ENCODE measurements around the gene B4GALT2.

The B4GALT2 gene

DNA sequence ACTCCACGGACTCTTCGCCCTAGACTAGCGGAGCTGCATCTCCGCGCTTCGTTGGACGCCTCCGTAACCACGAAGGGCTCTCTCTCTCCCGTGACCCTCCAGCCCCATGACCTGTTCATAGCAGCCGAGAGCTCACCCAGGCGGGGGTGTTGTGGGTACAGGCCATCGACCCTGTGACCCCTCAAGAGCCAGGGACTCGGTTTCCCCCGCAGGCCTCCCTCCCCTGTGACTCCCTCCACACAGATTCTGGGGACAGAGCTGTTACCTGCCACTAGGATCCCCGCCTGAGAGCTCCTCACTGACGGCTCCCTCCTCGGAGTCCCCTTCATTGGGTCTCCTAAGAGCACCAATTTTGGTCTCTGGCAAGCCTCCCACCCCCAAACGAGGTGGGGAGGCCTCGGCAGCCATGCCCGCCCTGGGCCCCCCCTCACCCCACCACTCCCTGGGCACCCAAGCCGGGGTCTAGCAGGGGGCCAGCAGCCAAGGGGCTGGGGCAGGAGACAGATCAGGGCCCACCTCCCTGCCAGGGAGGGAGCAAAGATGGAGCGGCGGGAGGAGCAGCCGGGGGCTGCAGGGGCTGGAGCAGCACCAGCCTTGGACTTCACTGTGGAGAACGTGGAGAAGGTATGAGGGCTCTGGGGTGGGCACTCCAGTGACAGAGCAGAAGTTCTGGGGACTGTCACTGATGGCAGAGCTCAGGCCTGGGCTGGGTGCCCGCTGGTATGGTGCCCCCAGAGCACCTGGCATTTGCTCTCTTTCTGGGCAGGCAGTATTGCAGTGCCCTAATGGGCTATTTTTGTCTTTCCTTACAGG lies 31.7 kb upstream of the B4GALT2 start:
- DNase-seq = no peak

DNA sequence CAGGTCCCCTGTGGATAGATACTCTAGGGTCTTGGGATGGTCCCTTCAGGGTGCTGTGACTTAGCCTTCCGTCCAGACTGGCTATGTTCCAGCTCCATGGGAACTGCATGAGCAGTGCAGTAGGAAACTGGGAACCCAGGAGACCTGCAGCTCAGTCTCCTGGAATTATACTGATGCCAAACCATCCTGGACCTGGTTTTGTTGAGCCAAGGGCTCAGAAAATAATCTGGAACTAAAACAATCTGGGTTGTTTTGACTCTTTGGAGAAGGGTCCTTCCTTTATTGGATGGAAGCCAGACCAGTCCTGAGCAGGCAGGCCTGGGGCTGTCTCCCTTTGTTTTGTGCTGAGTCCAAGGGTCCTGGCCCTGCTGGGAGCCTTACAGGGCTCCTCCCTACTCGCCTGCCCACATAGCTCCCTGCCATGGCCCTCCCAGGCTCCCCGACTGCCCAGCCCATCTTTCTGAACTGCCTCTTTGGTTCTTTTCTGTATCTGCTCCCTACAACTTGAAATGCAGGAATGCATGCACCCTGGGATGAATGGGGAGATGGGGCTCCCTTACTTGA lies 31.1 kb upstream of the B4GALT2 start:
- no peak for DNase-seq

DNA sequence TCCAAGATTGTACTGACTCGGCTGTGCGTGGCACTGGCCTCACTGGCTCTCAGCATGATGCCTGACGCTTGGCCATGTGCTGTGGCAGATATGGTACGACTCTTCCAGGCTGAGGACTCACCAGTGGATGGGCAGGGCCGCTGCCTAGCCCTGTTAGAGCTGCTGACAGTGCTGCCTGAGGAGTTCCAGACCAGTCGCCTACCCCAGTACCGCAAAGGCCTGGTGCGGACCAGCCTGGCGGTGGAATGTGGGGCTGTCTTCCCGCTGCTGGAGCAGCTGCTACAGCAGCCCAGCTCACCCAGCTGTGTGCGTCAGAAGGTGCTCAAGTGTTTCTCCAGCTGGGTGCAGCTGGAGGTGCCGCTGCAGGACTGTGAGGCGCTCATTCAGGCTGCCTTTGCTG lies 29.3 kb upstream of the B4GALT2 start:
- DNase-seq = no peak

DNA sequence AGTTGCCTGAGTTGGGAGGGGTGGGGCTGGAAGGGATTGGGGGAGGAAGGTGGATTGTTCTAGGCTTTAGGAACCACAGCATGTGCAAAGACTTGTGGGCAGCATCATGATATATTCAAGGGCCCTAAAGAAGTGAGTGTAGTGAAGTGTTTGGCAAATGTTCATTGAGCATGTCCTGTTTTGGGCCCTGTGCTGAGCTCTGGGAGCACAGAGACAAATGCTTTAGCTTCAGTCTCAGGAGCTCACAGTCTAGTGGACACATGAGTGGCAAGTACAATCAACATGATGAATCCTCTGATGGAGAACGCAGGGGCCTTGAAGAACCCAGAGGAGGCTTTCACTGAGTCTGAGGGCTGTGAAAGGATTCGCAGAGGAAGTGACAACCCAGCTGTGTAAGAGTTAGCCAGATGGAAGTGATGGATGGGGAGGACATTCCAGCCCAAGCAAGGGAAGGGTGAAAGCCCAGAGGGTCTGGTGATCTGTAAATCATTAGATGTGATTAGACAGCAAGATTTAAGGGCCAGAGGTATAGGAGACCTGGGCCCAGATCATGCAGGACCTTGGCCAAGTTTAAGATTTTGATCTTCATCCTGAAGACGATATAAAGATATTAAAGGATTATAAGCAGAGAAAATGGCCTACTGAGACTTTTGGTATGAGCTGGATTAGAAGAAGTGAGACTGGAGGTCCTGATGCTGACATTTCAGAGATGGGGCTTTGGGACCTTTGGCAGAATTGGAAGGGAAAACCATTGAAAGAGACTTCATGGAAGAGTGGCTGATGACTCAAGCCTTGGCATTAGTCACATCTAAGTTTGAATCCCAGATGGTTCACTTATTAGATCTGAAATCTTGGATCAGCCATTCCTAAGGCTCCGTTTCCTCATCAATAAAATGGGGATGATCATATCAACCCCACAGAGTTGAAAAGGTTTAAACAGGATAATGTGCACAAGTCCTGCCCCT lies 27.7 kb upstream of the B4GALT2 start:
- no peak for DNase-seq

DNA sequence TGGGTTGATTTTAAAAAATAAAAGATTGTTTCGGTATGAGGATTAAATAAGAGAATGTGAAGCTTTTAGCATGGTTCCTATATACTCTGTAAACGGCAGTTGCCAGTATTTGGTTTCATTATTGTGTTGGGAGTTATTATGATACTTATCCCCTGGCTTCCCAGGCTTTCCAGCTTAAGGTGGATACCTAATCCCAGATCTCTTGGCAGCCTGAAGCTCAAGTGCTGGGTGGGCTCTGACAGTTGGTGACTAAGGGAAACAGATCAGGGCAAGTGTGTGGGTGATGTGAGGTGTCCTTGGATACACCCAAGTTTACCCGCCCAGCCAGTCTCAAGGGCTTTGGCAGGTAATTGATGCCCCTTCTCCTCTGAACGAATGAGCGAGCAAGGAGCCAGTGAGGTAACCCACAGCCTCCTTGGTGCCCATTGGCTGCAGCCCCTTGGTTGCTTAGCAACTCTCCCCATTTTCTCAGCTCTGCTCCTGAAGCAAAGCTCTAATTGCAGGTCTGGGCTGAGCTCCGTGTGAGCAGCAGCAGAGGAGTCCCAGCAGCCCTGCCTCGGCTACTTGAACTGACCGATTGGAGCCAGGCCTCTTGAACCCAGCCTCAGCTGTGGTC lies 26.2 kb upstream of the B4GALT2 start:
- no peak for DNase-seq

DNA sequence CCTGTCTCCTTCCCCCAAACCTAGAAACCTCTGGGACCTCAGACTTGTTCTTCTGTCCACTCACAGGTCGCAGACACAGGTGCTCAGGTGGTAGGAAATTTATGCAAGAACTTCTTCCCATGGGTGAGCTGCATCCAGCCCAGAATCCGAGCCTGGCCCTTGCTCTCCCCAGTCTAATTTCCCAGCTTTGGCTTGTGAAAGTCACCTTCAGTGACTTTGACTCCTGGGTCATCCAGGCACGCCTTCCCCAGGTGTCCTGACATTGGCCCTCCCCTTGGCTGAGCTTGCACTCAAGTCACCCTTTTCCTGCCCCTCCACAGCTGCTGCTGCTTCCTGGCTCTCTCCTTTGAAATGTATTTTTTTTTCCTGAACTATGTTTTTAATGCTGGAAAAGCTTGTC lies 25.6 kb upstream of the B4GALT2 start:
- no peak for DNase-seq

DNA sequence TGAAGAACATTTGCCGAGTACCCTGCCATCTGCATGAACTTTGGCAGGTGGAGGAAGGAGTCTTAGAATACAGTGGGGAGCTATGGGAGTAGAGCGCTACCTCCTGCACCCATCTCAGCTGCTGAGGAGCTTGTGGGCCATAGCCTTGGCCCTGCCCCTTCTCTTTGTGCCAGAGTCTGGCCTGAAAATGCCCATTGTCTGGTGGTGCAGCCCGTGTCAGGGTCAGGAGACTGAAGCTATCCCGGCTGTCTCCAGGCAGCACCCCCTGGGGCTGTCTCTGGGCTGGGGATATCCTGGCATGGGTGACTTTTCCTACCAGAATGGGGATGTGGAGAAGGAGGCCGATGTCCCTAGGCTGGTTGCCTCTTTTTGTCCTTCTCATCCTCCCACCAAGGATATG lies 25.0 kb upstream of the B4GALT2 start:
- DNase-seq = no peak

DNA sequence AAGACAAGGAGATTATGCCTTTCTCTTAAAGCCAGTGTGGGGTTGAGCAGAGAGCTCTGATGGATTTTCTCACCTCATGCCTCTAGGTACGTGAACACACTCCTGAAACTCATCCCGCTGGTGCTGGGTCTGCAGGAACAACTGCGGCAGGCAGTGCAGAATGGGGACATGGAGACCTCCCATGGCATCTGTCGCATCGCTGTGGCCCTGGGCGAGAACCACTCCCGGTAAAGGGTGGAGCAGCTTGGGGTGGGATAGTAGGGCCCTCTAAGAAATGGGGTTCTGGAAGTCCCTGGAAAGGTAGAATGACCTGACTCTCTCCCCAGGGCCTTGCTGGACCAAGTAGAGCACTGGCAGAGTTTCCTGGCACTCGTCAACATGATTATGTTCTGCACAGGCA lies 22.8 kb upstream of the B4GALT2 start:
- no peak for DNase-seq

DNA sequence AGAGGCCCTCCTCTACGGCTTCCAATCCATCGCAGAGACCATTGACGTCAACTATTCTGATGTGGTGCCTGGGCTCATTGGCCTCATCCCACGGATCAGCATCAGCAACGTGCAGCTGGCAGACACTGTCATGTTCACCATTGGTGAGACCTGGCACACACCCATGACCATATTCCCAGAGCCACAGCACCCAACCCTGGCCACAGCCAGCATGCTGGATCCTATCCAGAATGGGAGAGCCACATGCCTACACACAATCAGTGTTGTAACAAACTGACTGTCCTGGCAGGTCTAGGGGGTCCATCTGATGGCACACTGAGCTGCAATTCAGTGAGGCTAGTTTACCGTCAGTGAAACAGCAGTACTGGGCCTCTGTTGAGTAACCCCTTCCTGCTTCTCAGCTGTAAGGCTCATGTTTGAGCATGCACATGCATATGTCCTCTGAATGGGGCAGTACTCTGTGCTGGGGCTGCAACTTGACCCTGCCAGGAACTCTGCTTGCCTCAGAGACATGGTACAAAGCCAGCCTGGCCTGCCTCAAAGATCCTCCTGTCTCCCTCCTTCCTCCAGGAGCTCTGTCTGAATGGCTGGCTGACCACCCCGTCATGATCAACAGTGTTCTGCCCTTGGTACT lies 21.5 kb upstream of the B4GALT2 start:
- no peak for DNase-seq

DNA sequence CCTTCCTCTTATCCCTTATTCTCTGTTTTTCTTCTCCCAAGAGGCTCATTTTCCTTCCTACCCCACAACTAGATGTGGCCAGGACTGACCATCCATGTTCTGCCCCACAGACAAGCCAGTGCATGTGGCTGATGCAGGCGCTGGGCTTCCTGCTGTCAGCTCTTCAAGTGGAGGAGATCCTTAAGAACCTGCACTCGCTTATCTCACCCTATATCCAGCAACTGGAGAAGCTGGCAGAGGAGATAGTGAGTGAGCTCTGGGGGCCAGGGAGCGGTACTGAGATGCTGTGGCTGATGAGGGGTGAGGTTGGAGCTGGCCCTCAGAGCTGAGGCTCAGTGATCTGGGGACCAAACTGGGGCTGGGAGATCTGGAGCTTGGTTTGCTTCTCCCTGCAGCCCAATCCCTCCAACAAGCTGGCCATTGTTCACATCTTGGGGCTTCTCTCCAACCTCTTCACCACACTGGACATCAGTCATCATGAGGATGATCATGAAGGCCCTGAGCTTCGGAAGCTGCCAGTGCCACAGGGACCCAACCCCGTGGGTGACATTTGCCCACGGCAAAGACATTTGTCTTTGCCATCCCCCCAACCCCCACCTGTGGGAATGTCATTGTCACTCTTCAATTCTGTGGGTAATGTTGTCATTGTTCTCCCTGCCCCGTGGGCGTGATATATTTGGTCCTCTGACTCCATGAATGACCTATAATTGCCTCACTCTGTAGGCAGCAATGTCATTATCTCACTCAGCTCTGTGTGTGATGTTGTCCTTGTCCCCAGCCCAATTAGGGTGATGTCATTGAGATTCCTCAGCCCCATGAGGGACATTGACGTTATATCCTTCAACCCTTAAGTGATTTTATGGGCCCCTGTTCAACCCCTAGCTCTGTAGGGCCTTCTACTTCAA lies 20.4 kb upstream of the B4GALT2 start:
- DNase-seq = no peak

DNA sequence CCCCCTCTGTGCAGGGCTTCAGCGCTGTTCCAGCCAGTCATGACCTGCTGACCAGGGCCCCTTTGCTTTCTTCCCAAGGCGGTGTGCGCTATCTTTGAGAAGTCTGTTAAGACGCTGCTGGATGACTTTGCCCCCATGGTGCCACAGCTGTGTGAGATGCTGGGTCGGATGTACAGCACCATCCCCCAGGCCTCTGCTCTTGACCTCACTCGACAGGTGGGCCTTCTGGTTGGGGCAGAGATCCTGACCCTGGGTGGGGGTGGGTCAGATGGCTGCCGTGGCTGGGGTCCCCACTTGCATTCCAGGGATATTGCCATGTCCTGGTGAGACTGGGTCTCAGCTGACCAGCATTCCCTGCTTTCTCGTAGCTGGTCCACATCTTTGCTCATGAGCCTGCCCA lies 18.2 kb upstream of the B4GALT2 start:
- DNase-seq = no peak

DNA sequence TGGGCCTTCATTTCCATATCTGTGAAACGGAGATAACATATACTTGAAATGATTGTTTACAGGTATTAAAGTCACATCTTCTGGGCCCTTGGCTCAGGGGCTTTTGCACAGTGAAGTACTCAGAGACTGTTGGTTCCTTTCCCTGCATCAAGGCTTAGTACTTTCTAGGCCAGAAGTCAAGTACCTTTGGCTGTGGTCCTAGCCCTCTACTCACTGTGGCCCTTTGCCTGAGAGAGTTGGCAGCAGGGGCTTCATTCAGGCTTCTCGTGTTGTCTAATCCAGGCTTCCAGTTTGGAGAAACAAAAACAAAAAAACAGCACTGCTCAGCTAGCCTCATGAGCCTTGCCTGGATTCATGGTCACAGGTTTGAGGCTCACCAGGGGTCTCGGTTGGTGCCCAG lies 17.3 kb upstream of the B4GALT2 start:
- no peak for DNase-seq

DNA sequence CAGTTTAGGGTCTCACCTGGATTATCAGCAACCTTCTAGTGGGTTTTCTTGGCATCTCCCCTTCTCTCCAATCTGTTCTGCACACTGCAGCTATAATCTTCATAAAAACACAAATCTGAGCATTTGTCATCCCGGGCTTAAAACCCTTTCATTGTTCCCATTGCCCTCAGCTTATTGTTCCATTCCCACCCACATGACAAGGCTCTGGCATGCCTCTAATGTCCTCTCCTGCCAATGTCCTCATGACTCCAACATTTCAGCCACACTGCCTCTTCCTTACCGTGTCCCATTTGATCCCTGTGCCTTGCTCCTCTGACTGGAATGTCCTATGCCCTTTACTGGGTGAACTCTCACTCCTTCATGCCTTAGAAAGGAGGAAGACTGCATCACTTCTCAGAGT lies 16.7 kb upstream of the B4GALT2 start:
- no peak for DNase-seq

DNA sequence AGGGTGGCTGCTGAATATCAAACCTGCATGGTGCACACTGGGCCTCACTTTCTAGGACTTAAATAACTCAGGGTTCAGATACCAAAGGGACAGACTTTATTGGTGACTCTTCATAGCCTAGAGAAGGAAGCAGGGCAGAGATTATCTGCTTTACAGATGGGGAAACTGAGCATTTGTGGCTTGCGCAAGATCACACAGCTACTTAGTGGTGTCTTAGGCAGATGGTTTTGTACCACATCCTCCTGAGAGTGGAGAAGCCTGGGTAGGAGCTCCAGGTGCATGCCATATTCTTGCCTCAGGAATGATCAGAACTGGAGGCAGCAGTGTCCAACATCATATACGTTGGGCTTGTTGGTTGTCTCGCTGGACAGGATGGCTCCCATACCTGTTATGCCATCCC lies 16.0 kb upstream of the B4GALT2 start:
- no peak for DNase-seq

DNA sequence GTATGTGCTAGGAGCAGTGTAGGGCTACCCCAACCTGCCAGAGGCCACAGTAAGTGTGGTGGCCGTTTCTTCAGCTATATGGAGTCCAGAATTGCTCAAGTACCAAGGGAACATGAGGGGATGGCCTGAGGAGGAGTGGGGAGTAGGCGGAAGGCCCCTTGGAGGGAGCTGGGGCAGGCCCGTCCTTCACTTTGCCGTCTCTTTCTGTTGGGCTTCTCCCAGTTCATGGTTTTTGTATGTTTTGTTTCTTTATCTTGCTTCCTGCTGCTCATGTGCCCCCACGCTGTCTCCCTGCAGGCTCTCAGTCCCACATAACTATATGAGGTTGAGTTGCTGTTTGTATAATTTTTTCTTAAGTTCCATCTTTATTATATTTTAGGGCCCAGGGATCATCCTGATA lies 15.1 kb upstream of the B4GALT2 start:
- DNase-seq = no peak

DNA sequence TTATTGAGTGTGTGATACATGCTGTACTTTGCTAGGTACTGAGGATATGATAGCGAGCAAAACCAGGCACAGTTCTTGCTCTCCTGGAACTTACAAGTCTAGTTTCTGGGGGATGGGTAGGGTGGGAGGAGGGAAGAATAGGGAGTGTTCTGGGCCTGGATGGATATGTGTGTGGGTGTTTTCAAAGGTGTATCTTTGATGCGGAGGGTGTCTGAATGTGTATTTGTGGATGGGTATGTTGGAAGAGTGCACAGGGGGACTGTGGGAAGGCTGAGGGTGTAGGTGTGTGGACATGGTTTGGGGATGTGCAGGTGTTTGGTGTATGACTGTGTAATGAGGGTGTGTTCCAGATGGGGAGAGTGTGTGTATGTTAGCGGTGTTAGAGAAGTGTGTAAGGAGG lies 13.7 kb upstream of the B4GALT2 start:
- no peak for DNase-seq

DNA sequence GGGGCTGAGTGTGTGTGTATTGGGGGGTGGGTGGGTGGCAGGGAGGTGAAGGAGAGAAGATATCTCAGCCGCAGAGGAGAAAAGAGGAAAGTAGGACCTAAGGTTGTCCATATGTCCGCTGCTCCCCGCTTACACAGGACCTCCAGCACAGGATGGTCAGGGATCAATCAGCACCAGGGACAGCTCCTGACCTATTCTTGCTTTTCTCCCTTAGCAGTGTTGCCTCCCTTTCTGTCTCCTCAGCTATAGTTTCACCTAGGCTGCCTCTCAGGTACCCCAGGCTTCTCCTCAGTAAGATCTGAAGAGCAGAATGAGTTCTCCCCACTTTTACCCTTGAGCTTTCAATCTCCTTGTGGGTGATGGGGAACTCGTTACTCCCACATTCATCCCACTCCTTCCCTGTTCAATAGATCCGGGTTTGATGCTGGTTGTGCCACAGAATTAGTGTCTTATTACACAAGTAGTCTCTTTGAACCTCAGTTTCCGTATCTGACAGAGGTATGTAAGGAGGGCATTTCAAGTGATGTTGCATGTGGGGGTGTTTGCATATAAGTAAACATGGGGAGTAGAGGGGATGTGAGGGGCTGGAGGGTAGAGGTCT lies 10.6 kb upstream of the B4GALT2 start:
- DNase-seq = peak; percentile 31

DNA sequence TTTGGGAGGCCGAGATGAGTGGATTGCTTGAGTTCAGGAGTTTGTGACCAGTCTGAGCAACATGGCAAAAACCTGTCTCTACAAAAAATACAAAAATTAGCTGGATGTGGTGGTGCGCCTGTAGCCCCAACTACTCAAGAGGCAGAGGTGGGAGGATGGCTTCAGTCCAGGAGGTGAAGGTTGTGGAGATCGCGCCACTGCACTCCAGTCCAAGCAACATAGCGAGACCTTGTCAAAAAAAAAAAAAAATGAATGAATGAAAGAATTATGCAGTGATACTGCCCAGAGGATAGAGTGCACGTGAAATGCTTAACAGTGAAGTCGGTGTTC lies 9.6 kb upstream of the B4GALT2 start:
- DNase-seq = no peak

DNA sequence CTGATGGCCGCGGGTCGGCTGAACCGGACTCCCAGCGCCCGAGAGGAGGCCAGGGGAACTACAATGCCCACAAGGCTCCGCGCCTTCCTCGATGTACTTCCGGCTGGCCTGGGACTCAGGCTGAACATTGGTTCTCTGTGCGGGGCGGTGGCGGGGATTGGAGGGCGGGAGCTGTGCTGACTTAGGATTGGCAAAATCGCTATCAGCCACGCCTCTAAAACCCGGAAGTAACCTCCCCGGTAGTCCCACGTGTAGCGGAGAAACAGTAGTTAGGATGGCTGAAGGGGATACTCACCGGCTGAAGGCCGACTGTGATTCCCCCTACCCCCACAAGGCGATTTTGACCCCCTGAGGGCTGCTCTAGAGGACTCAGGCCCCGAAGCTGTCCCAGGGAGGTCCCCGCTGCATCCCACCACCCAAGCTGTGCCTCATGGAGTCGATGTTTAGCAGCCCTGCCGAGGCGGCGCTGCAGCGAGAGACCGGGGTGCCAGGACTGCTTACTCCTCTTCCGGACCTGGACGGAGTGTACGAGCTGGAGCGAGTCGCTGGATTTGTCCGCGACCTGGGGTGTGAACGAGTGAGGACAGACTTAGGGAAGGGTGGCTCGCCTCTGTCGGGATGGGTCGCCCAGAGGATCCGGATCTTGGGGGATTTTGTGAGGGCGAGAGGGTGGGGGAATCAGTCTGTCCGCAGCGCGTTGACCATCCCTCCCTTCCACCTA lies 9.1 kb upstream of the B4GALT2 start, which contains the start of gene DPH2:
Gene DPH2, plus strand, starts transcription at position 265 of the 721 bp plus-strand sequence. Its CDS starts 166 bp downstream, at position 431.
- DNase-seq = peak; percentile 97

DNA sequence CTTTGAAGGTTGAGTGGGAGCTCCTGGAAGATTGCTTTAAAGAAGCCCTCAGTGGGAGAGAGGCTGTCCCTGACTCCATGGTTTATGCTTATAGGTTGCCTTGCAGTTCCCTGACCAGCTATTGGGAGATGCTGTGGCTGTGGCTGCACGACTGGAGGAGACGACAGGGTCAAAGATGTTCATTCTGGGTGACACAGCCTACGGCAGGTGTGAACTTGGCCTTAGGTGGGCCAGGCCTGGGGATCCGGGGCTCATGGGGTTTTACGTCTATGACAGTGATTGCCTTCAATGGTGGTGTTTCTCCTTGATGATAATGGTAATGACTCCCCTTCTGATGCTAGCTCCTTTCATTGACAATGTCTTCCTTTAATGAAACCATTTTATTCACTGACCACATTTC lies 8.5 kb upstream of the B4GALT2 start:
- no peak for DNase-seq

DNA sequence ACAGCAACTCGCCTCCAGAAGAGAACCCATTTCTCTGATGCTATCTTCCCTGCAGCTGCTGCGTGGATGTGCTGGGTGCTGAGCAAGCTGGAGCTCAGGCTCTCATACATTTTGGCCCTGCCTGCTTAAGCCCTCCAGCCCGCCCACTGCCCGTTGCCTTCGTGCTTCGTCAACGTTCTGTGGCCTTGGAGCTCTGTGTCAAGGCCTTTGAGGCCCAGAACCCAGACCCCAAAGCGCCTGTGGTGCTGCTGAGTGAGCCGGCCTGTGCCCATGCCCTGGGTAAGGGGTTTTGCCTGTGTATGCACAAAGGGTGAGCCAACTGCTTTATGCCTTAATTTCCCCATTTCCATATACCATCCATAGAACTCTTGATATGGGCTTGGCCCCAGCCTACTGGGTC lies 8.1 kb upstream of the B4GALT2 start:
- no peak for DNase-seq

Data from CD4-positive, alpha-beta T cell treated with Interleukin-6 for 4 hours (primary cell).